Measurements from ENCODE around the gene ITGB7. TPM values are rescaled to one million over a fixed set of nuclear protein-coding genes. Genes with fewer than 3 reads are reported as not detected.

Gene ITGB7
- total and polyA plus RNA-seq, 2 of the 4 experiments (the other 2 are of a cell fraction) = 0.18 to 0.44 TPM

- Histone ChIP-seq H2AK5ac (ENCODE audit: low read depth, low read length) (no peak overlapping the region), H4K91ac (ENCODE audit: insufficient read depth, low read depth, low read length) (no peak overlapping the region), H3K4me1 (ENCODE audit: control insufficient read depth, insufficient read depth, low read length) (0 out of 2 replicates have a peak, but pooled peaks cover 1% of the 10 kb centered on the region), H4K20me1 (ENCODE audit: insufficient read depth, low read length) (no peaks in the 10 kb centered on the region), H2AK9ac (replicated peaks; ENCODE audit: low read depth, low read length, poor library complexity) (no peak overlapping the region), H3K4me3 (ENCODE audit: insufficient read depth, low read depth, low read length) (no peak overlapping the region), H3K4me2 (ENCODE audit: low read depth, low read length) (no peak overlapping the region), H2BK120ac (ENCODE audit: low read depth, low read length) (no peak overlapping the region), H3K36me3 (ENCODE audit: control insufficient read depth, insufficient read depth, low read length) (peaks cover 7% of the 10 kb centered on the region; the same call in 1 of the 2 replicates), H3K18ac (ENCODE audit: low read depth, low read length) (no peak overlapping the region), H3K23ac (ENCODE audit: low read depth, low read length) (no peak overlapping the region), H4K5ac (ENCODE audit: low read depth, low read length) (no peak overlapping the region), H3K79me1 (ENCODE audit: low read depth in 1 of 2, low read length in 2 of 2) (no peaks in the 10 kb centered on the region), H3K56ac (ENCODE audit: extremely low read depth, insufficient read depth, low read length) (no peak overlapping the region), H3K14ac (replicated peaks; ENCODE audit: low read depth, low read length) (no peak overlapping the region), H2BK20ac (ENCODE audit: low read depth, low read length) (no peak overlapping the region), H4K8ac (ENCODE audit: low read depth in 2 of 2, low read length in 2 of 2) (no peak overlapping the region), H3K4ac (ENCODE audit: low read depth, low read length) (no peak overlapping the region), H3K27me3 (ENCODE audit: control insufficient read depth, insufficient read depth, low read length) (no peaks in the 10 kb centered on the region), H3K9me1 (ENCODE audit: insufficient read depth, low read length) (no peaks in the 10 kb centered on the region), H3K27ac (ENCODE audit: insufficient read depth, low read length) (no peak overlapping the region), H2BK15ac (ENCODE audit: low read depth, low read length) (no peak overlapping the region), H2AFZ (replicated peaks; ENCODE audit: low read length, poor library complexity) (no peak overlapping the region), H3K9ac (ENCODE audit: low read depth, low read length) (no peak overlapping the region), H2BK5ac (ENCODE audit: low read depth, low read length, poor library complexity, severe bottlenecking) (no peak overlapping the region), H3K9me3 (ENCODE audit: control insufficient read depth, insufficient read depth, low read length) (no peaks in the 10 kb centered on the region)
- DNase-seq (no peak), ATAC-seq (ENCODE audit: low read depth) (0 out of 2 replicates have a peak, but pooled peaks have one; percentile 33)
- no CpG with 5 or more reads among the region's 2 CpGs for WGBS, 2 experiments (ENCODE audit: extremely low coverage in 2 of 2, insufficient read length in 1 of 2)
- TF ChIP-seq FOS (IDR thresholded peaks at IDR 0.05; ENCODE audit: low read depth, low read length) = no peak
- TF ChIP-seq ELK1 (IDR thresholded peaks at IDR 0.05; ENCODE audit: borderline replicate concordance, low read depth, low read length) = no peak
- TF ChIP-seq BHLHE40 (IDR thresholded peaks at IDR 0.05; ENCODE audit: low read depth, low read length) = no peak
- no peak for TF ChIP-seq RFX5 (IDR thresholded peaks at IDR 0.05; ENCODE audit: low read depth, low read length)
- no peak for TF ChIP-seq RAD21 (IDR thresholded peaks at IDR 0.05; ENCODE audit: low read length)
- TF ChIP-seq SMC3 (IDR thresholded peaks at IDR 0.05; ENCODE audit: low read depth, low read length) = no peak
- TF ChIP-seq MAZ (IDR thresholded peaks at IDR 0.05; ENCODE audit: borderline replicate concordance, low read depth, low read length) = no peak
- TF ChIP-seq NFE2L2 (IDR thresholded peaks at IDR 0.05; ENCODE audit: low read depth, low read length) = no peak
- TF ChIP-seq RCOR1 (IDR thresholded peaks at IDR 0.05; ENCODE audit: insufficient replicate concordance, low read length) = no peak
- BruUV-seq (replicated peaks) = no TSS peak
- POLR2A ChIA-PET (ENCODE audit: unreplicated experiment) = interaction anchor here (0.9 kb wide), 1 partner anchor 21 kb away, joined by 3 read pairs; no protein-coding TSS in a partner anchor
- intact Hi-C loops (cut with micrococcal nuclease) = no loop called here
- in situ Hi-C loops (cut with MboI; ENCODE audit: low sequenced_read_pairs) = no loop called here
- CTCF ChIA-PET = interaction anchor here (2.0 to 2.4 kb wide), 3 partner anchors 12 to 95 kb away, joined by 6 to 16 read pairs (median 11); no protein-coding TSS in a partner anchor
- dilution Hi-C loops (cut with HindIII; ENCODE audit: low sequenced_read_pairs, unreplicated experiment) = no loop called here
Measured at GRCh38 chr12:53160673-53161072, 46.4 kb downstream of the ITGB7 start.
